H9 (cell line): Measurements from ENCODE around the gene SLC4A2. TPM values are rescaled to one million over a fixed set of nuclear protein-coding genes. Genes with fewer than 3 reads are reported as not detected.
"Not testable (repeated sequence)": the region's sequence is repeated elsewhere in the genome, so short reads cannot be mapped to it uniquely, and the experiment has no call there.

Source experiments
- DNase-seq: peaks from one replicate; pipeline ENCODE4 v3.0.0-alpha.2; 2017
- H2AFZ ChIP-seq: one replicate; pipeline ENCODE4 v1.6.1; 2013; ENCODE audit warnings: mild to moderate bottlenecking, low read length, control low read depth, moderate library complexity
- H2AK5ac ChIP-seq: 2 replicates; pipeline ENCODE4 v1.6.1; 2013; ENCODE audit warnings: low read length, control low read depth, mixed read lengths; ENCODE audit not compliant: insufficient read length
- H2BK120ac ChIP-seq: one replicate; pipeline ENCODE4 v1.6.1; 2013; ENCODE audit warnings: low read depth, mild to moderate bottlenecking, low read length, control low read depth, inconsistent platforms; ENCODE audit not compliant: poor library complexity, severe bottlenecking
- H2BK12ac ChIP-seq: 2 replicates; pipeline ENCODE4 v1.6.1; 2013; ENCODE audit warnings: low read length, control low read depth, mixed read lengths, low read depth; ENCODE audit not compliant: insufficient read length
- H2BK15ac ChIP-seq: 2 replicates; pipeline ENCODE4 v1.6.1; 2013; ENCODE audit warnings: low read depth, low read length, control low read depth
- H2BK20ac ChIP-seq: one replicate; pipeline ENCODE4 v1.6.1; 2013; ENCODE audit warnings: low read depth, mild to moderate bottlenecking, low read length, control low read depth, inconsistent platforms; ENCODE audit not compliant: poor library complexity, severe bottlenecking
- H2BK5ac ChIP-seq: 2 replicates; pipeline ENCODE4 v1.6.1; 2013; ENCODE audit warnings: low read length, control low read depth, mixed read lengths; ENCODE audit not compliant: insufficient read length
- H3K14ac ChIP-seq: 2 replicates; pipeline ENCODE4 v1.6.1; 2013; ENCODE audit warnings: low read length, control low read depth; ENCODE audit not compliant: insufficient read depth
- H3K18ac ChIP-seq: 2 replicates; pipeline ENCODE4 v1.6.1; 2013; ENCODE audit warnings: low read depth, mild to moderate bottlenecking, mixed read lengths, low read length, control low read depth; ENCODE audit not compliant: insufficient read length
- H3K23ac ChIP-seq: 2 replicates; pipeline ENCODE4 v1.6.1; 2013; ENCODE audit warnings: low read length, control low read depth, mixed read lengths, low read depth; ENCODE audit not compliant: insufficient read length
- H3K23me2 ChIP-seq: 2 replicates; pipeline ENCODE4 v1.6.1; 2013; ENCODE audit warnings: low read depth, mild to moderate bottlenecking, mixed read lengths, low read length, control low read depth; ENCODE audit not compliant: insufficient read length, poor library complexity, severe bottlenecking
- H3K27ac ChIP-seq: 2 replicates; pipeline ENCODE4 v1.5.1; 2013; ENCODE audit warnings: low read length, control low read depth, mixed read lengths, low read depth; ENCODE audit not compliant: insufficient read length
- H3K27me3 ChIP-seq: 2 replicates; pipeline ENCODE4 v1.6.1; 2013; ENCODE audit warnings: low read length, control low read depth, inconsistent platforms; ENCODE audit not compliant: insufficient read depth
- H3K4ac ChIP-seq: 2 replicates; pipeline ENCODE4 v1.6.1; 2013; ENCODE audit warnings: low read depth, mild to moderate bottlenecking, control low read depth, inconsistent platforms, low read length, moderate library complexity
- H3K4me1 ChIP-seq: 2 replicates; pipeline ENCODE4 v1.6.1; 2013; ENCODE audit warnings: low read length, control low read depth, inconsistent platforms; ENCODE audit not compliant: insufficient read depth
- H3K4me2 ChIP-seq: 2 replicates; pipeline ENCODE4 v1.6.1; 2013; ENCODE audit warnings: low read length, control low read depth, mixed read lengths; ENCODE audit not compliant: insufficient read length, insufficient read depth
- H3K56ac ChIP-seq: 2 replicates; pipeline ENCODE4 v1.6.1; 2013; ENCODE audit warnings: low read depth, mild to moderate bottlenecking, mixed read lengths, low read length, control low read depth; ENCODE audit not compliant: insufficient read length
- H3K79me1 ChIP-seq: 2 replicates; pipeline ENCODE4 v1.6.1; 2013; ENCODE audit warnings: low read depth, mild to moderate bottlenecking, moderate library complexity, low read length, control low read depth, inconsistent platforms; ENCODE audit not compliant: insufficient read depth, poor library complexity, severe bottlenecking
- H3K79me2 ChIP-seq: 2 replicates; pipeline ENCODE4 v1.6.1; 2013; ENCODE audit warnings: low read length, control low read depth, inconsistent platforms; ENCODE audit not compliant: insufficient read depth
- H3K9ac ChIP-seq: 2 replicates; pipeline ENCODE4 v1.6.1; 2013; ENCODE audit warnings: low read length, control low read depth, mixed read lengths; ENCODE audit not compliant: insufficient read length; ENCODE audit errors: extremely low read depth
- H3K9me3 ChIP-seq: one replicate; pipeline ENCODE4 v1.6.1; 2013; ENCODE audit warnings: low read depth, low read length, inconsistent platforms; ENCODE audit not compliant: control insufficient read depth
- H3T11ph ChIP-seq: one replicate; pipeline ENCODE4 v1.6.1; 2013; ENCODE audit warnings: mild to moderate bottlenecking, low read length, control low read depth, inconsistent platforms
- H4K20me1 ChIP-seq: one replicate; pipeline ENCODE4 v1.6.1; 2013; ENCODE audit not compliant: control insufficient read depth, insufficient read length, insufficient read depth
- H4K5ac ChIP-seq: 2 replicates; pipeline ENCODE4 v1.6.1; 2013; ENCODE audit warnings: low read depth, mild to moderate bottlenecking, mixed read lengths, low read length, control low read depth; ENCODE audit not compliant: insufficient read length
- H4K8ac ChIP-seq: replicated peaks from 2 replicates; pipeline ENCODE4 v1.6.1; 2013; ENCODE audit warnings: low read length, control low read depth, mixed read lengths, low read depth; ENCODE audit not compliant: insufficient read length
- H4K91ac ChIP-seq: 2 replicates; pipeline ENCODE4 v1.6.1; 2013; ENCODE audit warnings: low read depth, mild to moderate bottlenecking, moderate library complexity, mixed read lengths, low read length, control low read depth; ENCODE audit not compliant: insufficient read length
- H3K27ac Mint-ChIP-seq, 3 experiments: 2 replicates in 2 of 3; 3 replicates in 1 of 3; pipeline ENCODE4 v1.8.0; 2020 to 2021; ENCODE audit warnings: mixed read lengths in 3 of 3, mild to moderate bottlenecking in 1 of 3, moderate library complexity in 1 of 3
- H3K27me3 Mint-ChIP-seq: 2 replicates; pipeline ENCODE4 v1.8.0; 2021; ENCODE audit warnings: low read depth, mild to moderate bottlenecking, moderate library complexity, mixed read lengths
- H3K36me3 Mint-ChIP-seq, 3 experiments: 2 replicates in 2 of 3; 3 replicates in 1 of 3; pipeline ENCODE4 v1.8.0; 2020 to 2021; ENCODE audit warnings: low read depth in 3 of 3, mixed read lengths in 3 of 3; ENCODE audit not compliant: insufficient read depth in 1 of 3
- H3K4me1 Mint-ChIP-seq, 2 experiments: 2 replicates each; pipeline ENCODE4 v1.8.0; 2020; ENCODE audit warnings: mixed read lengths in 2 of 2
- H3K4me3 Mint-ChIP-seq, 2 experiments: 2 replicates in 1 of 2; 3 replicates in 1 of 2; pipeline ENCODE4 v1.8.0; 2020 to 2021; ENCODE audit warnings: mild to moderate bottlenecking in 2 of 2, mixed read lengths in 2 of 2, moderate library complexity in 1 of 2
- H3K9me3 Mint-ChIP-seq, 2 experiments: 2 replicates in 1 of 2; 3 replicates in 1 of 2; pipeline ENCODE4 v1.8.0; 2020; ENCODE audit warnings: mild to moderate bottlenecking in 2 of 2, mixed read lengths in 2 of 2, moderate library complexity in 1 of 2
- WGBS: extraction: QIAGEN DNeasy Blood & Tissue Kit; methylation state at CpG from one replicate; pipeline ENCODE4 v1.1.7; 2013; ENCODE audit warnings: missing lambda C conversion rate, low lambda C conversion rate, mixed read lengths; ENCODE audit not compliant: insufficient read length; ENCODE audit errors: extremely low coverage; 5-methylcytosine and 5-hydroxymethylcytosine counted together
- total RNA-seq: library from RNA; stranded (reverse); gene quantifications from 2 replicates; pipeline ENCODE4 v1.2.1, GENCODE V29; 2021

Gene SLC4A2
- total RNA-seq, 1 experiment from 2014 or later = 136 TPM

DNA sequence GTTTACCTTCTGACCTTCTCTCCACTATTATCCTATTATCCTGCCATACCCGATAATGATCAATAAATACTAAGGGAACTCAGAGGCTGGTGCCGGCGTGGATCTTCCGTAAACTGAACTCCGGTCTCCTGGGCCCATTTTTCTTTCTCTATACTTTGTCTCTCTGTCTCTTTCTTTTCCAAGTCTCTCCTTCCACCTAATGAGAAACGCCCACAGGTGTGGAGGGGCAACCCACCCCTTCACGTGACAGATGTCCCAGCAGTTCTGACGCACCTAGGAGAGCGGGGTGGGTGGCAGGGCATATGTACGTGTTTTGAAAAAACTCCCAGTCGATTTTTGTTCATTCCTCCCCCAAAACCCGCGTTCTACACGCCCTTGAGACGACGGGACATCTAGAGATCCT, 31.7 kb upstream of the SLC4A2 start:
- not testable (repeated sequence) for H3K9me3 Mint-ChIP-seq, H2BK15ac ChIP-seq, H4K20me1 ChIP-seq, H2BK12ac ChIP-seq, H4K8ac ChIP-seq, H3K9me3 ChIP-seq, H3K27ac ChIP-seq, H3K79me2 ChIP-seq, H4K91ac ChIP-seq, H2BK120ac ChIP-seq, H3K14ac ChIP-seq, H4K5ac ChIP-seq, H3K23me2 ChIP-seq, H3K4ac ChIP-seq, H3T11ph ChIP-seq, H3K9ac ChIP-seq, H2BK5ac ChIP-seq, DNase-seq, H2AFZ ChIP-seq, H3K36me3 Mint-ChIP-seq, H2BK20ac ChIP-seq, H2AK5ac ChIP-seq, H3K79me1 ChIP-seq, H3K56ac ChIP-seq, H3K4me1 ChIP-seq, H3K23ac ChIP-seq, H3K27me3 ChIP-seq
- peak overlapping the region; percentile 16 for H3K18ac ChIP-seq
- peak overlapping the region; percentile 82 to 98 (median 96); a peak in 5 of 7 replicates for H3K27ac Mint-ChIP-seq
- peak overlapping the region; percentile 59 for H3K4me2 ChIP-seq
- peaks cover 22 to 34% of the 10 kb centered on the region in 2 experiments for H3K4me1 Mint-ChIP-seq
- peak overlapping the region; percentile 87 to 90 for H3K4me3 Mint-ChIP-seq
- H3K27me3 Mint-ChIP-seq = peaks cover 31% of the 10 kb centered on the region
- no CpG with 5 or more reads among the region's 16 CpGs for WGBS
